Endothelial cell of umbilical vein (primary cell): ENCODE results near the gene NR6A1. TPM values are rescaled to one million over a fixed set of nuclear protein-coding genes. Genes with fewer than 3 reads are reported as not detected.

Source experiments
- BruUV-seq: library from RNA; stranded (reverse); fragments of 400-500 nt; replicated peaks from 2 replicates; lab custom pipeline; 2021; lab: Mats Ljungman, UMichigan
- CTCF ChIA-PET: fragments of 300-600, 350-600 bp; sonication (Branson Sonifier 250); formaldehyde crosslinking; loops from one replicate; lab custom pipeline; 2021; ENCODE audit warnings: antibody characterized with exemption, inconsistent platforms; lab: Charles Lee
- POLR2A ChIA-PET: fragments of 300-600, 350-600 bp; sonication (Branson Sonifier 250); formaldehyde crosslinking; loops from one replicate; lab custom pipeline; 2021; ENCODE audit warnings: antibody characterized with exemption, inconsistent platforms; lab: Charles Lee
- DNase-seq: peaks from one replicate; pipeline ENCODE4 v3.0.0-alpha.2; 2011; ENCODE audit warnings: low read depth, low spot score
- FAIRE-seq: peaks from 2 replicates; lab custom pipeline; 2011; peaks lifted over from hg19 to GRCh38; lab: Jason Lieb, UNC
- H2AFZ ChIP-seq: 2 replicates; pipeline ENCODE4 v1.6.0; 2012; ENCODE audit warnings: low read depth, low read length, control low read depth, inconsistent platforms
- H3K27ac ChIP-seq: 2 replicates; pipeline ENCODE4 v1.5.1; 2011; ENCODE audit warnings: low read depth, mild to moderate bottlenecking, control low read depth, low read length, moderate library complexity; ENCODE audit not compliant: insufficient read depth
- H3K27me3 ChIP-seq, 2 experiments: 2 replicates each; pipeline versions ENCODE4 v1.6.0 to v1.6.1; 2011; ENCODE audit warnings: low read length in 2 of 2, mixed read lengths in 1 of 2; ENCODE audit not compliant: control insufficient read depth in 2 of 2, insufficient read depth in 2 of 2
- H3K36me3 ChIP-seq, 2 experiments: 2 replicates in 1 of 2; 3 replicates in 1 of 2; pipeline ENCODE4 v1.5.1; 2011; ENCODE audit warnings: low read length in 2 of 2, mild to moderate bottlenecking in 1 of 2, moderate library complexity in 1 of 2; ENCODE audit not compliant: control insufficient read depth in 2 of 2, insufficient read depth in 2 of 2; ENCODE audit errors: extremely low read depth in 1 of 2
- H3K4me1 ChIP-seq: 3 replicates; pipeline ENCODE4 v1.5.1; 2011; ENCODE audit warnings: mild to moderate bottlenecking, low read length; ENCODE audit not compliant: control insufficient read depth, insufficient read depth; ENCODE audit errors: extremely low read depth
- H3K4me2 ChIP-seq: 2 replicates; pipeline ENCODE4 v1.6.1; 2011; ENCODE audit warnings: low read length, control low read depth, mixed read lengths; ENCODE audit not compliant: insufficient read depth
- H3K4me3 ChIP-seq, 3 experiments: fragments of 200-600 bp in 1 of 3; sonication (generic), shearing (Covaris generic) in 1 of 3; replicated peaks in 1 of 3; 2 replicates each; pipeline ENCODE4 v1.5.1; 2011 to 2016; ENCODE audit warnings: control low read depth in 3 of 3, low read length in 3 of 3, mild to moderate bottlenecking in 2 of 3, inconsistent platforms in 1 of 3, low read depth in 1 of 3, moderate library complexity in 1 of 3; ENCODE audit not compliant: insufficient read depth in 1 of 3
- H3K79me2 ChIP-seq: 2 replicates; pipeline ENCODE4 v1.6.0; 2012; ENCODE audit warnings: low read length, inconsistent platforms; ENCODE audit not compliant: control insufficient read depth, insufficient read depth
- H3K9ac ChIP-seq: replicated peaks from 2 replicates; pipeline ENCODE3; 2011; ENCODE audit warnings: low read length, control low read depth; ENCODE audit not compliant: insufficient read depth; ENCODE audit errors: extremely low read depth
- H3K9me1 ChIP-seq: replicated peaks from 3 replicates; pipeline ENCODE4 v1.6.0; 2011; ENCODE audit warnings: mild to moderate bottlenecking, low read length; ENCODE audit not compliant: control insufficient read depth, insufficient read depth; ENCODE audit errors: extremely low read depth
- H3K9me3 ChIP-seq: replicated peaks from 2 replicates; pipeline ENCODE4 v1.5.1; 2012; ENCODE audit warnings: low read length, inconsistent platforms; ENCODE audit not compliant: control insufficient read depth, insufficient read depth
- H4K20me1 ChIP-seq: replicated peaks from 2 replicates; pipeline ENCODE3; 2011; ENCODE audit warnings: mild to moderate bottlenecking, low read length; ENCODE audit not compliant: control insufficient read depth, insufficient read depth; ENCODE audit errors: extremely low read depth
- EZH2 ChIP-seq: IDR thresholded peaks from 2 replicates; pipeline ENCODE4 v1.6.1; 2012; ENCODE audit warnings: borderline replicate concordance, low read depth, mild to moderate bottlenecking, moderate library complexity, low read length, inconsistent platforms; ENCODE audit not compliant: severe bottlenecking
- FOS ChIP-seq: IDR thresholded peaks from 2 replicates; pipeline ENCODE4 v1.6.1; 2011; ENCODE audit warnings: mild to moderate bottlenecking, low read length, moderate library complexity, borderline replicate concordance; ENCODE audit not compliant: insufficient read depth
- GATA2 ChIP-seq: IDR thresholded peaks from 2 replicates; pipeline ENCODE4 v1.7.0; 2011; ENCODE audit warnings: low read depth, mild to moderate bottlenecking, moderate library complexity, mixed read lengths, low read length; ENCODE audit not compliant: insufficient read length, insufficient read depth
- JUN ChIP-seq: IDR thresholded peaks from 2 replicates; pipeline ENCODE4 v1.6.1; 2011; ENCODE audit warnings: borderline replicate concordance, low read depth; ENCODE audit not compliant: insufficient read length, insufficient read depth
- MYC ChIP-seq: IDR thresholded peaks from one replicate; pipeline ENCODE4 v1.6.1; 2011; ENCODE audit warnings: mild to moderate bottlenecking, low read depth, low read length
- POLR2A ChIP-seq: IDR thresholded peaks from 2 replicates; pipeline ENCODE4 v1.6.1; 2012; ENCODE audit warnings: low read depth, mild to moderate bottlenecking, control low read depth, low read length
- POLR2AphosphoS5 ChIP-seq: IDR thresholded peaks from 2 replicates; pipeline ENCODE4 v1.6.1; 2012; ENCODE audit warnings: low read depth, mild to moderate bottlenecking, control low read depth, low read length, moderate library complexity; ENCODE audit not compliant: insufficient read depth
- dilution Hi-C: fragments of 300-500 bp; cut with MboI; formaldehyde crosslinking; loops from one replicate; pipeline ENCODE4 v1.15.0; 2019; ENCODE audit warnings: low sequenced_read_pairs; ENCODE audit not compliant: extremely low pct_ligation_motif_present
- intact Hi-C: fragments of 100-400 bp; cut with micrococcal nuclease; formaldehyde crosslinking; loops from one replicate; pipeline ENCODE4 v1.10.0; 2022
- polyA plus RNA-seq, 4 experiments: library from polyadenylated mRNA; depleted of rRNA in 3 of 4; stranded (reverse) in 3 of 4; unstranded in 1 of 4; fragments of >200 nt; gene quantifications; 2 replicates each; pipeline versions ENCODE4 v1.2.1 to v1.2.3, GENCODE V29; 2011 to 2012; ENCODE audit warnings: missing spikeins in 1 of 4
- total RNA-seq: library from RNA; stranded (reverse); gene quantifications from 2 replicates; pipeline ENCODE4 v1.2.3, GENCODE V29; 2021
- TF ChIP-seq, protein P1 (sequence below): IDR thresholded peaks from 2 replicates; pipeline ENCODE4 v1.6.1; 2011; ENCODE audit not compliant: insufficient read depth, insufficient read length
- TF ChIP-seq, protein P2 (sequence below), 2 donors: IDR thresholded peaks; 1 replicate in 1 of 2; 2 replicates in 1 of 2; pipeline ENCODE4 v1.5.1; 2011; ENCODE audit warnings: low read length in 2 of 2, mild to moderate bottlenecking in 2 of 2, moderate library complexity in 2 of 2, control low read depth in 1 of 2, inconsistent platforms in 1 of 2, low read depth in 1 of 2; ENCODE audit not compliant: insufficient read depth in 1 of 2; ENCODE audit errors: extremely low read depth in 1 of 2

NR6A1 gene
- total and polyA plus RNA-seq, 2 donors (not counting 3 experiments of a cell fraction or from before 2014, with no cell fraction given) = 0.17 to 1.2 TPM

DNA sequence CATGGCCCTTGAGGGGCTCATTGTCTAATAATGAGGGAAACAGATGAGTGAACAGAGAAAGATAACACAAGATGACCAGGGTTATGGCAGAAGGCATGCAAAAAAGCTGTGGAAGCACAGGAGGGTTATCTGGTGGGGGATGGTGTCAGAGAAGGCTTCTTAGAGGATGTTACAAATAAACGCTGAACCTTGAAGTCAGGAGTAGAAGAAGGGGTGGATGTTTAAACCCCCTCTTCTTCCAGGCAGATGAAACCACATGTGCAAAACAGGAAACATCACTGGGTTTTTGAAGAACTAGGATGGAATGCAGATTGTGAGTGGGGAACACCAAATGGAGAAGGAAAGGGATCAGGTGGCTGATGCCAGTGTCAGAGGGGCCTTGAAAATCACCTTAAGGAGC, 222.1 kb downstream of the NR6A1 start:
- no peak for DNase-seq
- CTCF ChIA-PET = interaction anchor here (2.8 kb wide), 1 partner anchor 12 kb away, joined by 20 read pairs; no protein-coding TSS in a partner anchor

More for the DNA sequence above, 222.1 kb downstream of the NR6A1 start:
- TF ChIP-seq, protein P1, sequence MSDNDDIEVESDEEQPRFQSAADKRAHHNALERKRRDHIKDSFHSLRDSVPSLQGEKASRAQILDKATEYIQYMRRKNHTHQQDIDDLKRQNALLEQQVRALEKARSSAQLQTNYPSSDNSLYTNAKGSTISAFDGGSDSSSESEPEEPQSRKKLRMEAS = no peak
- TF ChIP-seq, protein P2, sequence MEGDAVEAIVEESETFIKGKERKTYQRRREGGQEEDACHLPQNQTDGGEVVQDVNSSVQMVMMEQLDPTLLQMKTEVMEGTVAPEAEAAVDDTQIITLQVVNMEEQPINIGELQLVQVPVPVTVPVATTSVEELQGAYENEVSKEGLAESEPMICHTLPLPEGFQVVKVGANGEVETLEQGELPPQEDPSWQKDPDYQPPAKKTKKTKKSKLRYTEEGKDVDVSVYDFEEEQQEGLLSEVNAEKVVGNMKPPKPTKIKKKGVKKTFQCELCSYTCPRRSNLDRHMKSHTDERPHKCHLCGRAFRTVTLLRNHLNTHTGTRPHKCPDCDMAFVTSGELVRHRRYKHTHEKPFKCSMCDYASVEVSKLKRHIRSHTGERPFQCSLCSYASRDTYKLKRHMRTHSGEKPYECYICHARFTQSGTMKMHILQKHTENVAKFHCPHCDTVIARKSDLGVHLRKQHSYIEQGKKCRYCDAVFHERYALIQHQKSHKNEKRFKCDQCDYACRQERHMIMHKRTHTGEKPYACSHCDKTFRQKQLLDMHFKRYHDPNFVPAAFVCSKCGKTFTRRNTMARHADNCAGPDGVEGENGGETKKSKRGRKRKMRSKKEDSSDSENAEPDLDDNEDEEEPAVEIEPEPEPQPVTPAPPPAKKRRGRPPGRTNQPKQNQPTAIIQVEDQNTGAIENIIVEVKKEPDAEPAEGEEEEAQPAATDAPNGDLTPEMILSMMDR (IDR thresholded peaks at IDR 0.05; ENCODE audit: extremely low read depth in 1 of 2, insufficient read depth in 1 of 2, low read depth in 1 of 2, low read length in 2 of 2) = no peak
- TF ChIP-seq POLR2A (no peak), JUN (no peak), EZH2 (no peak), FOS (no peak), GATA2 (no peak), POLR2AphosphoS5 (no peak), MYC (no peak)
- dilution Hi-C loops (no loop called here), intact Hi-C loops (no loop called here)
- POLR2A ChIA-PET = no interaction called here
- BruUV-seq = no TSS peak
- Histone ChIP-seq H3K9me3 (no peaks in the 10 kb centered on the region), H4K20me1 (no peaks in the 10 kb centered on the region), H3K4me2 (no peak overlapping the region), H3K4me3 (no peak overlapping the region), H3K27me3 (peaks cover 15 to 16% of the 10 kb centered on the region in 2 experiments), H3K36me3 (no peaks in the 10 kb centered on the region), H2AFZ (no peak overlapping the region), H3K4me1 (no peaks in the 10 kb centered on the region), H3K9me1 (no peaks in the 10 kb centered on the region), H3K27ac (no peak overlapping the region), H3K9ac (no peak overlapping the region), H3K79me2 (no peaks in the 10 kb centered on the region)
- FAIRE-seq = no peak
